HepG2 (cell line): Measurements from ENCODE around the gene CRYZ. TPM values are rescaled to one million over a fixed set of nuclear protein-coding genes. Genes with fewer than 3 reads are reported as not detected.
"Not testable (repeated sequence)": the region's sequence is repeated elsewhere in the genome, so short reads cannot be mapped to it uniquely, and the experiment has no call there.

Source experiments
- ATAC-seq: fragments of 200-7000 bp; cut with Tn5 transposase; 3 replicates; pipeline ENCODE4 v1.9.1; 2020; ENCODE audit warnings: mild to moderate bottlenecking, moderate library complexity
- BruUV-seq: library from RNA; stranded (reverse); fragments of 400-500 nt; replicated peaks from 2 replicates; lab custom pipeline; 2021; lab: Mats Ljungman, UMichigan
- CTCF ChIA-PET: fragments of 300-600 bp; formaldehyde crosslinking; extraction: SDS; loops from one replicate; lab custom pipeline; 2021; ENCODE audit warnings: low total read pairs, inconsistent platforms, low intra/inter-chr PET ratio; lab: Yijun Ruan, JAX
- POLR2A ChIA-PET: fragments of 350-600 bp; sonication (Branson Sonifier 250); formaldehyde crosslinking; loops from one replicate; lab custom pipeline; 2020; ENCODE audit warnings: antibody characterized with exemption, inconsistent platforms; lab: Yijun Ruan, JAX
- DNase-seq: peaks from one replicate; pipeline ENCODE4 v3.0.0-alpha.2; 2015; ENCODE audit warnings: low spot score
- FAIRE-seq: peaks from 3 replicates; lab custom pipeline; 2011; peaks lifted over from hg19 to GRCh38; lab: Jason Lieb, UNC
- H2AFZ ChIP-seq: one replicate; pipeline ENCODE4 v1.6.1; 2011; ENCODE audit warnings: low read length, inconsistent platforms
- H3K27ac ChIP-seq: fragments of 300-600 bp; 3 replicates; pipeline ENCODE4 v1.8.0; 2011; ENCODE audit warnings: mixed run types, mild to moderate bottlenecking, mixed read lengths, low read length, inconsistent platforms; ENCODE audit not compliant: insufficient read depth; ENCODE audit errors: extremely low read length
- H3K27me3 ChIP-seq, 2 experiments: fragments of 200-600 bp in 1 of 2; 2 replicates in 1 of 2; 3 replicates in 1 of 2; pipeline versions ENCODE4 v1.6.0 to v1.8.0; 2011; ENCODE audit warnings: low read length in 2 of 2, mild to moderate bottlenecking in 2 of 2, moderate library complexity in 2 of 2, inconsistent platforms in 1 of 2; ENCODE audit not compliant: insufficient read depth in 2 of 2, control insufficient read depth in 1 of 2
- H3K36me3 ChIP-seq, 2 experiments: fragments of 200-600 bp in 1 of 2; replicated peaks in 1 of 2; 2 replicates in 1 of 2; 3 replicates in 1 of 2; pipeline versions ENCODE4 v1.5.1 to v1.8.0; 2011; ENCODE audit warnings: low read length in 2 of 2, inconsistent platforms in 1 of 2; ENCODE audit not compliant: insufficient read depth in 2 of 2, control insufficient read depth in 1 of 2
- H3K4me1 ChIP-seq: 2 replicates; pipeline ENCODE4 v1.5.1; 2012; ENCODE audit warnings: low read length, inconsistent platforms; ENCODE audit not compliant: insufficient read depth
- H3K4me2 ChIP-seq: 2 replicates; pipeline ENCODE4 v1.6.0; 2011; ENCODE audit warnings: low read depth, low read length, inconsistent platforms
- H3K4me3 ChIP-seq, 3 experiments: fragments of 200-600 bp in 1 of 3; sonication (generic), shearing (Covaris generic) in 1 of 3; replicated peaks in 1 of 3; 2 replicates each; pipeline ENCODE4 v1.5.1; 2011 to 2016; ENCODE audit warnings: low read length in 3 of 3, inconsistent platforms in 2 of 3, low read depth in 2 of 3, mild to moderate bottlenecking in 2 of 3, control low read depth in 1 of 3, mixed read lengths in 1 of 3; ENCODE audit not compliant: insufficient read depth in 1 of 3
- H3K79me2 ChIP-seq: one replicate; pipeline ENCODE4 v1.6.1; 2011; ENCODE audit warnings: low read length, inconsistent platforms; ENCODE audit not compliant: insufficient read depth
- H3K9ac ChIP-seq: 2 replicates; pipeline ENCODE4 v1.6.0; 2011; ENCODE audit warnings: mild to moderate bottlenecking, low read depth, low read length, inconsistent platforms; ENCODE audit not compliant: insufficient read depth
- H3K9me3 ChIP-seq: 2 replicates; pipeline ENCODE4 v1.5.1; 2012; ENCODE audit warnings: mild to moderate bottlenecking, low read length
- H4K20me1 ChIP-seq: 2 replicates; pipeline ENCODE4 v1.6.0; 2011; ENCODE audit warnings: inconsistent platforms, mild to moderate bottlenecking, low read length, moderate library complexity; ENCODE audit not compliant: insufficient read depth
- ARID5B ChIP-seq: IDR thresholded peaks from 2 replicates; pipeline ENCODE4 v1.4.0; 2020; ENCODE audit warnings: mild to moderate bottlenecking, missing genetic modification reagents
- ARNTL ChIP-seq: sonication (generic); formaldehyde crosslinking; IDR thresholded peaks from 2 replicates; pipeline ENCODE4 v1.4.0; 2020; ENCODE audit warnings: mild to moderate bottlenecking, missing genetic modification reagents
- CAMTA2 ChIP-seq: sonication (generic); formaldehyde crosslinking; IDR thresholded peaks from 2 replicates; pipeline ENCODE4 v1.4.0; 2020; ENCODE audit warnings: mild to moderate bottlenecking, missing genetic modification reagents, borderline replicate concordance
- DNMT1 ChIP-seq: sonication (generic); formaldehyde crosslinking; IDR thresholded peaks from 2 replicates; pipeline ENCODE4 v1.5.1; 2020; ENCODE audit warnings: mild to moderate bottlenecking, missing genetic modification reagents
- KAT8 ChIP-seq: IDR thresholded peaks from 2 replicates; pipeline ENCODE4 v1.6.1; 2016; ENCODE audit warnings: missing genetic modification reagents, missing compliant biosample characterization
- MAFF ChIP-seq: IDR thresholded peaks from 2 replicates; pipeline ENCODE4 v1.6.1; 2011; ENCODE audit warnings: low read depth, low read length, improper control_type of control experiment
- MAFK ChIP-seq, 2 experiments: IDR thresholded peaks in 1 of 2; conservative IDR thresholded peaks in 1 of 2; 2 replicates each; pipeline ENCODE4 v1.6.1; 2011; ENCODE audit warnings: improper control_type of control experiment in 2 of 2, low read length in 2 of 2
- NCOA5 ChIP-seq: sonication (generic); formaldehyde crosslinking; IDR thresholded peaks from 2 replicates; pipeline ENCODE4 v1.4.0; 2020; ENCODE audit warnings: missing genetic modification reagents
- PITX1 ChIP-seq: sonication (generic); formaldehyde crosslinking; IDR thresholded peaks from 2 replicates; pipeline ENCODE4 v1.5.1; 2020; ENCODE audit warnings: mild to moderate bottlenecking, missing genetic modification reagents
- RELA ChIP-seq: sonication (generic); formaldehyde crosslinking; IDR thresholded peaks from 2 replicates; pipeline ENCODE4 v1.4.0; 2020; ENCODE audit warnings: missing genetic modification reagents
- ZKSCAN8 ChIP-seq: IDR thresholded peaks from 2 replicates; pipeline ENCODE4 v1.6.1; 2016; ENCODE audit warnings: borderline replicate concordance, missing genetic modification reagents, missing compliant biosample characterization
- ZNF10 ChIP-seq: sonication (generic); formaldehyde crosslinking; IDR thresholded peaks from 2 replicates; pipeline ENCODE4 v1.4.0; 2020; ENCODE audit warnings: mild to moderate bottlenecking, low read depth, missing genetic modification reagents, borderline replicate concordance
- ZNF24 ChIP-seq: fragments of 450-650 bp; IDR thresholded peaks from 2 replicates; pipeline ENCODE4 v1.6.1; 2017; ENCODE audit warnings: antibody characterized with exemption, mild to moderate bottlenecking
- ZNF333 ChIP-seq: sonication (generic); formaldehyde crosslinking; IDR thresholded peaks from 2 replicates; pipeline ENCODE4 v1.4.0; 2020; ENCODE audit warnings: mild to moderate bottlenecking, missing genetic modification reagents, borderline replicate concordance
- ZSCAN20 ChIP-seq: sonication (generic); formaldehyde crosslinking; IDR thresholded peaks from 2 replicates; pipeline ENCODE4 v1.4.0; 2020; ENCODE audit warnings: missing genetic modification reagents, mild to moderate bottlenecking, borderline replicate concordance
- WGBS: methylation state at CpG from one replicate; pipeline ENCODE4 v1.1.6; 2017; ENCODE audit warnings: low lambda C conversion rate; 5-methylcytosine and 5-hydroxymethylcytosine counted together
- in situ Hi-C: cut with HindIII; loops from 2 replicates; pipeline ENCODE4 v1.10.0; 2017; ENCODE audit warnings: low pct_unique_long_range_greater_than_20kb; ENCODE audit not compliant: extremely low pct_ligation_motif_present
- intact Hi-C: fragments of 100-400 bp; cut with micrococcal nuclease; formaldehyde crosslinking; loops from one replicate; pipeline ENCODE4 v1.10.0; 2022; ENCODE audit not compliant: unreplicated experiment
- polyA plus RNA-seq, 8 experiments: library from polyadenylated mRNA; depleted of rRNA in 3 of 8; stranded (reverse) in 7 of 8; unstranded in 1 of 8; fragments of >200 nt; fragmentation: Illumina TruSeq in 4 of 8; extraction: Trizol in 4 of 8; gene quantifications; 2 replicates each; pipeline versions ENCODE4 v1.2.1 to v1.2.3, GENCODE V29; 2011 to 2016; ENCODE audit warnings: low read depth in 4 of 8, missing spikeins in 1 of 8, mixed read lengths in 1 of 8; ENCODE audit not compliant: insufficient read depth in 1 of 8
- total RNA-seq, 5 experiments: library from RNA; depleted of rRNA; stranded (reverse); fragments of >200 nt; fragmentation: Illumina TruSeq; extraction: Trizol; gene quantifications; 2 replicates each; pipeline ENCODE4 v1.2.3, GENCODE V29; 2016; ENCODE audit warnings: low read depth in 1 of 5

The CRYZ gene
- total and polyA plus RNA-seq, 2 of the 13 experiments (the other 11 are each of a cell fraction or from before 2014, with no cell fraction given): 115 to 211 TPM

- FAIRE-seq, DNase-seq, H3K9ac ChIP-seq, H4K20me1 ChIP-seq, H3K27me3 ChIP-seq, H2AFZ ChIP-seq, H3K4me3 ChIP-seq, CTCF ChIA-PET, intact Hi-C loops, BruUV-seq, ATAC-seq, H3K79me2 ChIP-seq, in situ Hi-C loops, H3K9me3 ChIP-seq, H3K4me2 ChIP-seq, H3K27ac ChIP-seq, POLR2A ChIA-PET: not testable (repeated sequence)
- 89% methylated on average over 13 of the region's 13 CpGs for WGBS
- TF ChIP-seq MAFK (conservative IDR thresholded peaks at IDR 0.05 in 1 of 2, IDR thresholded peaks at IDR 0.05 in 1 of 2; ENCODE audit: low read length in 2 of 2) (peak in 1 of 2 experiments; percentile 34; a peak in 2 of 4 replicates), MAFF (peak; percentile 12; the same call in 1 of the 2 replicates)
- Histone ChIP-seq H3K4me1 (peaks cover 13% of the 10 kb centered on the region), H3K36me3 (peaks cover 23 to 52% of the 10 kb centered on the region in 2 experiments; a peak in 4 of 5 replicates)
These were observed 7.6 kb upstream of the CRYZ start for GRCh38 chr1:74740307-74740980.

- BruUV-seq: no TSS peak
These were observed 4.5 kb upstream of the CRYZ start for GRCh38 chr1:74737333-74737732.

More at GRCh38 chr1:74737333-74737732, 4.5 kb upstream of the CRYZ start:
- intact Hi-C loops: no loop called here
- H3K4me2 ChIP-seq: no peak overlapping the region
- H2AFZ ChIP-seq: no peak overlapping the region
- H3K79me2 ChIP-seq: peaks cover 23% of the 10 kb centered on the region
- no peak overlapping the region for H3K9ac ChIP-seq
- ATAC-seq (no peak), DNase-seq (no peak), FAIRE-seq (no peak)
- no peaks in the 10 kb centered on the region for H3K9me3 ChIP-seq
- no peaks in the 10 kb centered on the region; a peak in 1 of 5 replicates for H3K27me3 ChIP-seq
- CTCF ChIA-PET: no interaction called here
- 91% methylated on average over 4 of the region's 4 CpGs for WGBS
- no peak overlapping the region for H3K27ac ChIP-seq
- peaks cover 16 to 40% of the 10 kb centered on the region in 2 experiments; a peak in 4 of 5 replicates for H3K36me3 ChIP-seq
- H3K4me1 ChIP-seq: peaks cover 29% of the 10 kb centered on the region
- H4K20me1 ChIP-seq: no peaks in the 10 kb centered on the region; the same call in 1 of the 2 replicates
- no peak for TF ChIP-seq ZKSCAN8 (CRISPR knock-in tag)
- no peak for TF ChIP-seq ZNF10 (CRISPR knock-in tag)
- TF ChIP-seq RELA: no peak
- no peak for TF ChIP-seq NCOA5
- TF ChIP-seq DNMT1 (CRISPR knock-in tag): no peak
- no peak for TF ChIP-seq CAMTA2 (CRISPR knock-in tag)
- no peak for TF ChIP-seq ZNF24
- TF ChIP-seq KAT8 (CRISPR knock-in tag): no peak
- TF ChIP-seq ARNTL (CRISPR knock-in tag): no peak
- no peak for TF ChIP-seq ZNF333 (CRISPR knock-in tag)
- TF ChIP-seq PITX1 (CRISPR knock-in tag): no peak
- no peak for TF ChIP-seq ZSCAN20
- no peak for TF ChIP-seq ARID5B (CRISPR knock-in tag)
- POLR2A ChIA-PET: no interaction called here
- in situ Hi-C loops: no loop called here
- H3K4me3 ChIP-seq: no peak overlapping the region
